Measurements from ENCODE around the gene ZFHX2. TPM values are rescaled to one million over a fixed set of nuclear protein-coding genes. Genes with fewer than 3 reads are reported as not detected.

The ZFHX2 gene
- total RNA-seq, 1 experiment from 2014 or later: 19.4 TPM

- Mint-ChIP-seq H3K9me3 (no peaks in the 10 kb centered on the region; a peak in 1 of 5 replicates), H3K4me3 (peak overlapping the region in 1 of 2 experiments; percentile 5; a peak in 1 of 5 replicates), H3K27ac (peak overlapping the region; percentile 89 to 98 (median 95)), H3K27me3 (ENCODE audit: low read depth) (no peaks in the 10 kb centered on the region), H3K36me3 (ENCODE audit: insufficient read depth in 1 of 3, low read depth in 3 of 3) (peaks cover 0 to 2% (median 0%) of the 10 kb centered on the region in 3 experiments; a peak in 1 of 7 replicates), H3K4me1 (peaks cover 58 to 66% of the 10 kb centered on the region in 2 experiments)
- Histone ChIP-seq H4K8ac (replicated peaks; ENCODE audit: insufficient read length, low read depth, low read length) (no peak overlapping the region), H2AK5ac (ENCODE audit: insufficient read length, low read length) (no peak overlapping the region), H3K4me2 (ENCODE audit: insufficient read depth, insufficient read length, low read length) (no peak overlapping the region), H3K9me3 (ENCODE audit: control insufficient read depth, low read depth, low read length) (no peaks in the 10 kb centered on the region), H2BK20ac (ENCODE audit: low read depth, low read length, poor library complexity, severe bottlenecking) (no peak overlapping the region), H2BK12ac (ENCODE audit: insufficient read length, low read depth, low read length) (no peak overlapping the region), H3K27ac (ENCODE audit: insufficient read length, low read depth, low read length) (peak overlapping the region; percentile 25), H3K9ac (ENCODE audit: extremely low read depth, insufficient read length, low read length) (no peak overlapping the region), H4K5ac (ENCODE audit: insufficient read length, low read depth, low read length) (no peak overlapping the region), H4K20me1 (ENCODE audit: control insufficient read depth, insufficient read depth, insufficient read length) (no peaks in the 10 kb centered on the region), H3K18ac (ENCODE audit: insufficient read length, low read depth, low read length) (no peak overlapping the region), H3K27me3 (ENCODE audit: insufficient read depth, low read length) (no peaks in the 10 kb centered on the region), H3T11ph (ENCODE audit: low read length) (no peak overlapping the region), H3K79me1 (ENCODE audit: insufficient read depth, low read depth, low read length, poor library complexity, severe bottlenecking) (no peaks in the 10 kb centered on the region), H2BK15ac (ENCODE audit: low read depth, low read length) (no peak overlapping the region), H4K91ac (ENCODE audit: insufficient read length, low read depth, low read length) (no peak overlapping the region), H2BK5ac (ENCODE audit: insufficient read length, low read length) (no peak overlapping the region), H3K56ac (ENCODE audit: insufficient read length, low read depth, low read length) (no peak overlapping the region), H3K4ac (ENCODE audit: low read depth, low read length) (no peak overlapping the region), H2AFZ (ENCODE audit: low read length) (no peak overlapping the region), H3K23me2 (ENCODE audit: insufficient read length, low read depth, low read length, poor library complexity, severe bottlenecking) (no peaks in the 10 kb centered on the region), H2BK120ac (ENCODE audit: low read depth, low read length, poor library complexity, severe bottlenecking) (no peak overlapping the region), H3K23ac (ENCODE audit: insufficient read length, low read depth, low read length) (no peak overlapping the region), H3K4me1 (ENCODE audit: insufficient read depth, low read length) (peaks cover 20% of the 10 kb centered on the region), H3K79me2 (ENCODE audit: insufficient read depth, low read length) (no peaks in the 10 kb centered on the region), H3K14ac (ENCODE audit: insufficient read depth, low read length) (no peak overlapping the region)
- no CpG with 5 or more reads among the region's 2 CpGs for WGBS (ENCODE audit: extremely low coverage, insufficient read length, low lambda C conversion rate)
- TF ChIP-seq CTCF (conservative IDR thresholded peaks at IDR 0.05): no peak
- DNase-seq: no peak
Measured at GRCh38 chr14:23486036-23486435, 65.5 kb downstream of the ZFHX2 start.

All from H9 (cell line).